WTC11 (cell line): ENCODE results near the gene EFCAB8.

Source experiments
- E2F5 ChIP-seq: sonication (generic); formaldehyde crosslinking; IDR thresholded peaks from 2 replicates; pipeline ENCODE4 v1.8.1; 2022; ENCODE audit warnings: mild to moderate bottlenecking, moderate library complexity, missing genetic modification reagents
- ELF4 ChIP-seq: sonication (generic); formaldehyde crosslinking; IDR thresholded peaks from 2 replicates; pipeline ENCODE4 v1.8.1; 2022; ENCODE audit warnings: low read depth, mild to moderate bottlenecking, moderate library complexity, missing genetic modification reagents
- JUN ChIP-seq: sonication (generic); formaldehyde crosslinking; IDR thresholded peaks from 2 replicates; pipeline ENCODE4 v1.8.0; 2023; ENCODE audit warnings: mild to moderate bottlenecking, missing genetic modification reagents
- SMAD4 ChIP-seq: sonication (generic); formaldehyde crosslinking; IDR thresholded peaks from 2 replicates; pipeline ENCODE4 v1.8.0; 2022; ENCODE audit warnings: mild to moderate bottlenecking, missing genetic modification reagents
- TF ChIP-seq, protein P1 (sequence below): fragments of 200-600 bp; IDR thresholded peaks from 2 replicates; pipeline ENCODE4 v1.8.0; 2022; ENCODE audit warnings: antibody characterized with exemption
- TF ChIP-seq, protein P2 (sequence below): sonication (generic); formaldehyde crosslinking; IDR thresholded peaks from 2 replicates; pipeline ENCODE4 v1.8.0; 2022; ENCODE audit warnings: missing genetic modification reagents
- TF ChIP-seq, protein P3 (sequence below): sonication (generic); formaldehyde crosslinking; IDR thresholded peaks from 2 replicates; pipeline ENCODE4 v1.8.1; 2023; ENCODE audit warnings: mild to moderate bottlenecking, missing genetic modification reagents

DNA sequence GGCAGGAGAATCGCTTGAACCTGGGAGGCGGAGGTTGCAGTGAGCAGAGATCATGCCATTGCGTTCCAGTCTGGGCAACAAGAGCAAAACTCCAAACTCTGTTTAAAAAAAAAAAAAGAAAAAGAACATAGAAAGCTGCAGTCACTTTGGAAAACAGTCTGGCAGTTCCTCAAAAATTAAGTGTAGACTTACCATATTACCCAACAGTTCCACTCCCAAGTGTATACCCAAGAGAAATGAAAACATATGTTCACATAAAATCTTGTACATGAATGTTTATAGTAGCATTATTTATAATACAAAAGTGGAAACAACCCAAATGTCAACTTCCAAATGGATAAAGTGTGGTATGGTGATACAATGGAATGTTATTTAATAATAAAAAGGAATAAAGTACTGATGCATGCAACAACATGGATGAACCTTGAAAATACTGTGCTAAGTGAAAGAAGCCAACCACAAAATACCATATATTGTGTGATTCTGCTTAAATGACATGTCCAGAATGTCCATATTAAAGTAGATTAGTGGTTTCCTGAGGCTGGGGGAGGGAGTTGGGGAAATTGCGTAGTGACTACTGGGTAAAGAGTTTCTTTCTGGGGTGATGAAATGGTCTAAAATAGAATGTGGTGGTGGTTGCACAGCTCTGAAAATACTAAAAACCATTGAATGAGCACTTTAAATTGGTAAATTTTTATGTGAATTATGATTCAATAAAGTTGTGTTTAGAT, 82.6 kb downstream of the EFCAB8 start:
- no peak for TF ChIP-seq SMAD4
- TF ChIP-seq, protein P1, sequence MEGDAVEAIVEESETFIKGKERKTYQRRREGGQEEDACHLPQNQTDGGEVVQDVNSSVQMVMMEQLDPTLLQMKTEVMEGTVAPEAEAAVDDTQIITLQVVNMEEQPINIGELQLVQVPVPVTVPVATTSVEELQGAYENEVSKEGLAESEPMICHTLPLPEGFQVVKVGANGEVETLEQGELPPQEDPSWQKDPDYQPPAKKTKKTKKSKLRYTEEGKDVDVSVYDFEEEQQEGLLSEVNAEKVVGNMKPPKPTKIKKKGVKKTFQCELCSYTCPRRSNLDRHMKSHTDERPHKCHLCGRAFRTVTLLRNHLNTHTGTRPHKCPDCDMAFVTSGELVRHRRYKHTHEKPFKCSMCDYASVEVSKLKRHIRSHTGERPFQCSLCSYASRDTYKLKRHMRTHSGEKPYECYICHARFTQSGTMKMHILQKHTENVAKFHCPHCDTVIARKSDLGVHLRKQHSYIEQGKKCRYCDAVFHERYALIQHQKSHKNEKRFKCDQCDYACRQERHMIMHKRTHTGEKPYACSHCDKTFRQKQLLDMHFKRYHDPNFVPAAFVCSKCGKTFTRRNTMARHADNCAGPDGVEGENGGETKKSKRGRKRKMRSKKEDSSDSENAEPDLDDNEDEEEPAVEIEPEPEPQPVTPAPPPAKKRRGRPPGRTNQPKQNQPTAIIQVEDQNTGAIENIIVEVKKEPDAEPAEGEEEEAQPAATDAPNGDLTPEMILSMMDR, result no peak
- TF ChIP-seq JUN (CRISPR knock-in tag), result no peak
- TF ChIP-seq, protein P2, sequence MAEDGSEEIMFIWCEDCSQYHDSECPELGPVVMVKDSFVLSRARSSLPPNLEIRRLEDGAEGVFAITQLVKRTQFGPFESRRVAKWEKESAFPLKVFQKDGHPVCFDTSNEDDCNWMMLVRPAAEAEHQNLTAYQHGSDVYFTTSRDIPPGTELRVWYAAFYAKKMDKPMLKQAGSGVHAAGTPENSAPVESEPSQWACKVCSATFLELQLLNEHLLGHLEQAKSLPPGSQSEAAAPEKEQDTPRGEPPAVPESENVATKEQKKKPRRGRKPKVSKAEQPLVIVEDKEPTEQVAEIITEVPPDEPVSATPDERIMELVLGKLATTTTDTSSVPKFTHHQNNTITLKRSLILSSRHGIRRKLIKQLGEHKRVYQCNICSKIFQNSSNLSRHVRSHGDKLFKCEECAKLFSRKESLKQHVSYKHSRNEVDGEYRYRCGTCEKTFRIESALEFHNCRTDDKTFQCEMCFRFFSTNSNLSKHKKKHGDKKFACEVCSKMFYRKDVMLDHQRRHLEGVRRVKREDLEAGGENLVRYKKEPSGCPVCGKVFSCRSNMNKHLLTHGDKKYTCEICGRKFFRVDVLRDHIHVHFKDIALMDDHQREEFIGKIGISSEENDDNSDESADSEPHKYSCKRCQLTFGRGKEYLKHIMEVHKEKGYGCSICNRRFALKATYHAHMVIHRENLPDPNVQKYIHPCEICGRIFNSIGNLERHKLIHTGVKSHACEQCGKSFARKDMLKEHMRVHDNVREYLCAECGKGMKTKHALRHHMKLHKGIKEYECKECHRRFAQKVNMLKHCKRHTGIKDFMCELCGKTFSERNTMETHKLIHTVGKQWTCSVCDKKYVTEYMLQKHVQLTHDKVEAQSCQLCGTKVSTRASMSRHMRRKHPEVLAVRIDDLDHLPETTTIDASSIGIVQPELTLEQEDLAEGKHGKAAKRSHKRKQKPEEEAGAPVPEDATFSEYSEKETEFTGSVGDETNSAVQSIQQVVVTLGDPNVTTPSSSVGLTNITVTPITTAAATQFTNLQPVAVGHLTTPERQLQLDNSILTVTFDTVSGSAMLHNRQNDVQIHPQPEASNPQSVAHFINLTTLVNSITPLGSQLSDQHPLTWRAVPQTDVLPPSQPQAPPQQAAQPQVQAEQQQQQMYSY, result no peak
- TF ChIP-seq ELF4, result no peak
- TF ChIP-seq, protein P3, sequence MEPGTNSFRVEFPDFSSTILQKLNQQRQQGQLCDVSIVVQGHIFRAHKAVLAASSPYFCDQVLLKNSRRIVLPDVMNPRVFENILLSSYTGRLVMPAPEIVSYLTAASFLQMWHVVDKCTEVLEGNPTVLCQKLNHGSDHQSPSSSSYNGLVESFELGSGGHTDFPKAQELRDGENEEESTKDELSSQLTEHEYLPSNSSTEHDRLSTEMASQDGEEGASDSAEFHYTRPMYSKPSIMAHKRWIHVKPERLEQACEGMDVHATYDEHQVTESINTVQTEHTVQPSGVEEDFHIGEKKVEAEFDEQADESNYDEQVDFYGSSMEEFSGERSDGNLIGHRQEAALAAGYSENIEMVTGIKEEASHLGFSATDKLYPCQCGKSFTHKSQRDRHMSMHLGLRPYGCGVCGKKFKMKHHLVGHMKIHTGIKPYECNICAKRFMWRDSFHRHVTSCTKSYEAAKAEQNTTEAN (CRISPR knock-in tag), result no peak
- no peak for TF ChIP-seq E2F5 (CRISPR knock-in tag)
